IPS-20b (cell line): ENCODE data around the gene PARD6B.

Source experiments
- H3K27ac ChIP-seq: one replicate; pipeline ENCODE4 v1.5.1; 2013; ENCODE audit warnings: low read length
- H3K27me3 ChIP-seq: 2 replicates; pipeline ENCODE4 v1.6.1; 2013; ENCODE audit warnings: mild to moderate bottlenecking, low read length, inconsistent platforms; ENCODE audit not compliant: insufficient read depth
- H3K36me3 ChIP-seq: 2 replicates; pipeline ENCODE4 v1.6.1; 2013; ENCODE audit warnings: low read depth, mild to moderate bottlenecking, inconsistent platforms, low read length, moderate library complexity; ENCODE audit not compliant: insufficient read depth
- H3K4me1 ChIP-seq: 2 replicates; pipeline ENCODE4 v1.6.1; 2013; ENCODE audit warnings: mild to moderate bottlenecking, control low read depth, inconsistent platforms, low read length, moderate library complexity; ENCODE audit not compliant: insufficient read depth
- H3K4me3 ChIP-seq: 2 replicates; pipeline ENCODE4 v1.5.1; 2013; ENCODE audit warnings: mild to moderate bottlenecking, low read length, inconsistent platforms
- H3K9ac ChIP-seq: 2 replicates; pipeline ENCODE4 v1.6.1; 2013; ENCODE audit warnings: low read depth, mild to moderate bottlenecking, inconsistent platforms, low read length, moderate library complexity
- H3K9me3 ChIP-seq: 2 replicates; pipeline ENCODE4 v1.6.1; 2013; ENCODE audit warnings: mild to moderate bottlenecking, low read depth, low read length, inconsistent platforms; ENCODE audit not compliant: insufficient read depth

PARD6B gene

GRCh38 chr20:50731055-50731929 is at the start of gene PARD6B:
Gene PARD6B, plus strand, starts transcription at chr20:50731580. Its CDS starts 207 bp downstream, at chr20:50731787.
- H3K27me3 ChIP-seq, result no peaks in the 10 kb centered on the region
- peaks cover 21% of the 10 kb centered on the region for H3K4me1 ChIP-seq
- H3K36me3 ChIP-seq, result peaks cover 5% of the 10 kb centered on the region; the same call in 1 of the 2 replicates
- H3K4me3 ChIP-seq, result peak within 1 kb of the TSS; percentile 99
- peak within 1 kb of the TSS; percentile 76 for H3K27ac ChIP-seq
- no peaks in the 10 kb centered on the region for H3K9me3 ChIP-seq
- peak within 1 kb of the TSS; percentile 91 for H3K9ac ChIP-seq

- Histone ChIP-seq H3K4me3 (no peak overlapping the region), H3K36me3 (no peaks in the 10 kb centered on the region), H3K4me1 (no peaks in the 10 kb centered on the region), H3K9ac (no peak overlapping the region), H3K9me3 (no peaks in the 10 kb centered on the region), H3K27ac (no peak overlapping the region), H3K27me3 (no peaks in the 10 kb centered on the region)
Measured at GRCh38 chr20:50682065-50682464, 49.3 kb upstream of the PARD6B start.

GRCh38 chr20:50682947-50683530 is 48.3 kb upstream of the PARD6B start:
- no peaks in the 10 kb centered on the region for H3K36me3 ChIP-seq
- no peak overlapping the region for H3K27ac ChIP-seq
- H3K4me3 ChIP-seq, result no peak overlapping the region
- no peaks in the 10 kb centered on the region for H3K9me3 ChIP-seq
- H3K27me3 ChIP-seq, result no peaks in the 10 kb centered on the region
- no peak overlapping the region for H3K9ac ChIP-seq
- H3K4me1 ChIP-seq, result no peaks in the 10 kb centered on the region

GRCh38 chr20:50683570-50683969 is 47.8 kb upstream of the PARD6B start:
- H3K36me3 ChIP-seq, result no peaks in the 10 kb centered on the region

GRCh38 chr20:50686821-50687220 is 44.6 kb upstream of the PARD6B start:
- peaks cover 22% of the 10 kb centered on the region for H3K27me3 ChIP-seq
- H3K9me3 ChIP-seq, result no peaks in the 10 kb centered on the region
- no peak overlapping the region for H3K9ac ChIP-seq
- H3K27ac ChIP-seq, result no peak overlapping the region
- no peaks in the 10 kb centered on the region for H3K36me3 ChIP-seq
- peaks cover 13% of the 10 kb centered on the region for H3K4me1 ChIP-seq
- H3K4me3 ChIP-seq, result no peak overlapping the region

More at GRCh38 chr20:50683570-50683969, 47.8 kb upstream of the PARD6B start:
- H3K27ac ChIP-seq, result no peak overlapping the region
- no peaks in the 10 kb centered on the region for H3K27me3 ChIP-seq
- no peaks in the 10 kb centered on the region for H3K9me3 ChIP-seq
- H3K4me3 ChIP-seq, result no peak overlapping the region
- no peaks in the 10 kb centered on the region for H3K4me1 ChIP-seq
- H3K9ac ChIP-seq, result no peak overlapping the region

GRCh38 chr20:50688256-50688975 is 43.0 kb upstream of the PARD6B start:
- Histone ChIP-seq H3K4me1 (peaks cover 19% of the 10 kb centered on the region), H3K27me3 (peaks cover 28% of the 10 kb centered on the region), H3K9ac (no peak overlapping the region), H3K36me3 (no peaks in the 10 kb centered on the region), H3K4me3 (no peak overlapping the region), H3K9me3 (no peaks in the 10 kb centered on the region), H3K27ac (no peak overlapping the region)

GRCh38 chr20:50689864-50690649 is 41.3 kb upstream of the PARD6B start:
- Histone ChIP-seq H3K4me3 (peak overlapping the region; percentile 72), H3K27ac (no peak overlapping the region)

GRCh38 chr20:50690650-50691572 is 40.5 kb upstream of the PARD6B start, which contains the start of gene RIPOR3:
Gene RIPOR3, minus strand, starts transcription at chr20:50691542. Its CDS starts 414 bp downstream, at chr20:50691128.
- H3K27me3 ChIP-seq, result peaks cover 28% of the 10 kb centered on the region
- no peaks in the 10 kb centered on the region for H3K9me3 ChIP-seq
- peak within 1 kb of the TSS; percentile 60; the same call in 1 of the 2 replicates for H3K9ac ChIP-seq
- H3K4me3 ChIP-seq, result peak within 1 kb of the TSS; percentile 72
- H3K27ac ChIP-seq, result no peak within 1 kb of the TSS
- no peaks in the 10 kb centered on the region for H3K36me3 ChIP-seq
- peaks cover 19% of the 10 kb centered on the region for H3K4me1 ChIP-seq

More at GRCh38 chr20:50689864-50690649, 41.3 kb upstream of the PARD6B start:
- peaks cover 28% of the 10 kb centered on the region for H3K27me3 ChIP-seq
- H3K9me3 ChIP-seq, result no peaks in the 10 kb centered on the region
- 0 out of 2 replicates have a peak overlapping the region, but pooled peaks have one; percentile 60 for H3K9ac ChIP-seq
- H3K36me3 ChIP-seq, result no peaks in the 10 kb centered on the region
- H3K4me1 ChIP-seq, result peaks cover 19% of the 10 kb centered on the region

GRCh38 chr20:50691573-50692551 is 39.5 kb upstream of the PARD6B start:
- peak overlapping the region; percentile 72 for H3K4me3 ChIP-seq
- H3K9me3 ChIP-seq, result no peaks in the 10 kb centered on the region
- no peaks in the 10 kb centered on the region for H3K36me3 ChIP-seq
- H3K4me1 ChIP-seq, result peaks cover 19% of the 10 kb centered on the region
- no peak overlapping the region for H3K27ac ChIP-seq
- peaks cover 28% of the 10 kb centered on the region for H3K27me3 ChIP-seq
- peak overlapping the region; percentile 60; the same call in 1 of the 2 replicates for H3K9ac ChIP-seq
